Ovary (tissue), 9 donors: ENCODE measurements around the gene TCERG1L. TPM values are rescaled to one million over a fixed set of nuclear protein-coding genes. Genes with fewer than 3 reads are reported as not detected.

ENCODE experiments used
- DNase-seq, 5 donors: peaks; one replicate each; pipeline ENCODE4 v3.0.0-alpha.2; 2019 to 2020
- H3K27ac ChIP-seq, 2 donors: fragments of 200-600 bp; one replicate each; pipeline versions ENCODE4 v1.5.1 to v1.8.0; 2019 to 2022
- H3K27me3 ChIP-seq: fragments of 200-600 bp; one replicate; pipeline ENCODE4 v1.8.0; 2022
- H3K36me3 ChIP-seq: fragments of 200-600 bp; sonication (generic); one replicate; pipeline ENCODE4 v1.5.1; 2019
- H3K4me1 ChIP-seq: one replicate; pipeline ENCODE4 v1.8.1; 2013; ENCODE audit warnings: mild to moderate bottlenecking, moderate library complexity; ENCODE audit not compliant: insufficient read depth
- H3K4me3 ChIP-seq: fragments of 200-600 bp; sonication (generic); one replicate; pipeline ENCODE4 v1.5.1; 2017
- H3K9me3 ChIP-seq, 2 donors: fragments of 200-600 bp in 1 of 2; sonication (generic) in 1 of 2; one replicate each; pipeline versions ENCODE4 v1.5.1 to v1.8.1; 2013 to 2019; ENCODE audit warnings: mild to moderate bottlenecking in 1 of 2, moderate library complexity in 1 of 2
- CTCF ChIP-seq, 3 donors: fragments of 450-650 bp in 2 of 3; fragments of 200-600 bp in 1 of 3; IDR thresholded peaks; one replicate each; pipeline versions ENCODE4 v1.5.1 to v1.8.0; 2016 to 2022; ENCODE audit warnings: antibody characterized with exemption in 3 of 3, mild to moderate bottlenecking in 1 of 3
- EP300 ChIP-seq: sonication (generic); formaldehyde crosslinking; IDR thresholded peaks from one replicate; pipeline ENCODE4 v1.6.1; 2017; ENCODE audit warnings: antibody characterized with exemption
- POLR2A ChIP-seq: fragments of 450-650 bp; IDR thresholded peaks from one replicate; pipeline ENCODE4 v1.6.1; 2017; ENCODE audit warnings: antibody characterized with exemption, mild to moderate bottlenecking, moderate library complexity
- WGBS, 3 donors: extraction: QIAGEN DNeasy Blood & Tissue Kit in 1 of 3; methylation state at CpG; one replicate each; pipeline versions ENCODE4 v1.1.5 to v1.1.7; 2013 to 2017; 5-methylcytosine and 5-hydroxymethylcytosine counted together
- intact Hi-C, 4 donors: fragments of 100-400 bp; cut with DNase I; formaldehyde crosslinking; loops; one replicate each; pipeline versions ENCODE4 v1.11.0 to v1.15.1; 2022 to 2023
- polyA plus RNA-seq, 2 donors: library from polyadenylated mRNA; stranded (reverse); fragments of 200-250 nt in 1 of 2; fragments of 350-450 nt in 1 of 2; fragmentation: Illumina TruSeq in 1 of 2; extraction: RNeasy Lipid Tissue Mini Kit (QIAGEN cat#74804) in 1 of 2; gene quantifications; one replicate each; pipeline ENCODE4 v1.2.3, GENCODE V29; 2013 to 2014
- total RNA-seq, 7 donors: library from RNA; depleted of rRNA in 2 of 7; stranded (reverse); fragments of >200 nt in 2 of 7; fragmentation: NEBNext Ultra II Directional in 3 of 7; extraction: Animal tissue kit (Norgen Biotek cat#: 25700) in 3 of 7; gene quantifications; one replicate each; pipeline versions ENCODE4 v1.1.0 to v1.2.4, GENCODE V29; 2016 to 2023
- donor health status: DM: no; HTN: no; CAD: no; lungs with moderate emphysema.
- donor health status: DM: no; HTN: no; CAD: no.
- donor health status: Bipolar disorder and iron deficiency.
- donor health status: DM: yes; HTN: yes; CAD: no.
- donor health status: DM: no; HTN: no; CAD: no.
- donor health status: DM: yes; HTN: yes; CAD: no.

Gene TCERG1L
- total and polyA plus RNA-seq, 9 donors, result 1.1 to 8.0 (median 1.8) TPM

- intact Hi-C loops, result no loop called here
- no peaks in the 10 kb centered on the region for H3K36me3 ChIP-seq
- no peaks in the 10 kb centered on the region for H3K4me1 ChIP-seq
- TF ChIP-seq CTCF (IDR thresholded peaks at IDR 0.05), result no peak
- TF ChIP-seq POLR2A, result no peak
- peak in 1 of 5 donors; percentile 3 for DNase-seq
- WGBS, 3 donors, result 93 to 96% (median 96%) methylated on average over 15 of the region's 15 CpGs
- H3K9me3 ChIP-seq, result no peaks in the 10 kb centered on the region
- no peak overlapping the region for H3K27ac ChIP-seq
- no peak overlapping the region for H3K4me3 ChIP-seq
- no peaks in the 10 kb centered on the region for H3K27me3 ChIP-seq
These were observed 117.6 kb downstream of the TCERG1L start for GRCh38 chr10:131193923-131194322.

- Histone ChIP-seq H3K4me3 (no peak overlapping the region), H3K27me3 (no peaks in the 10 kb centered on the region), H3K36me3 (no peaks in the 10 kb centered on the region), H3K4me1 (no peaks in the 10 kb centered on the region), H3K27ac (no peak overlapping the region), H3K9me3 (no peaks in the 10 kb centered on the region)
- intact Hi-C loops, result no loop called here
- TF ChIP-seq POLR2A (no peak), EP300 (no peak), CTCF (IDR thresholded peaks at IDR 0.05) (no peak)
- 93% methylated on average over 4 of the region's 4 CpGs for WGBS, 3 donors
- DNase-seq, result no peak
These were observed 123.0 kb downstream of the TCERG1L start for GRCh38 chr10:131188494-131188893.

- H3K36me3 ChIP-seq, result no peaks in the 10 kb centered on the region
- no peak overlapping the region for H3K4me3 ChIP-seq
- H3K27ac ChIP-seq, result no peak overlapping the region
- H3K9me3 ChIP-seq, result no peaks in the 10 kb centered on the region
- intact Hi-C loops, result no loop called here
- TF ChIP-seq POLR2A, result no peak
- no peak for TF ChIP-seq CTCF (IDR thresholded peaks at IDR 0.05)
- TF ChIP-seq EP300, result no peak
- WGBS, 3 donors, result 61 to 72% (median 68%) methylated on average over 7 of the region's 7 CpGs
- no peaks in the 10 kb centered on the region for H3K4me1 ChIP-seq
- no peaks in the 10 kb centered on the region for H3K27me3 ChIP-seq
- DNase-seq, result no peak
These were observed 123.6 kb downstream of the TCERG1L start for GRCh38 chr10:131187926-131188325.

- Histone ChIP-seq H3K4me3 (no peak overlapping the region), H3K36me3 (no peaks in the 10 kb centered on the region), H3K4me1 (no peaks in the 10 kb centered on the region), H3K9me3 (no peaks in the 10 kb centered on the region), H3K27ac (no peak overlapping the region), H3K27me3 (no peaks in the 10 kb centered on the region)
- no peak for TF ChIP-seq CTCF (IDR thresholded peaks at IDR 0.05)
- no peak for TF ChIP-seq EP300
- TF ChIP-seq POLR2A, result no peak
- 80 to 91% (median 88%) methylated on average over 7 of the region's 7 CpGs for WGBS, 3 donors
- intact Hi-C loops, result no loop called here
- DNase-seq, result no peak
These were observed 124.2 kb downstream of the TCERG1L start for GRCh38 chr10:131187274-131187673.
